Liver (tissue), 9 donors: ENCODE measurements around the gene MAP2K7. TPM values are rescaled to one million over a fixed set of nuclear protein-coding genes. Genes with fewer than 3 reads are reported as not detected.

ENCODE experiments used
- DNase-seq: peaks from one replicate; pipeline ENCODE4 v3.0.0-alpha.2; 2017; ENCODE audit warnings: low spot score
- H3K27ac ChIP-seq, 2 donors: one replicate each; pipeline ENCODE4 v1.7.0; 2013; ENCODE audit warnings: inconsistent platforms in 2 of 2, low read length in 2 of 2, control low read depth in 1 of 2, low read depth in 1 of 2, mild to moderate bottlenecking in 1 of 2
- H3K27me3 ChIP-seq, 4 donors: one replicate each; pipeline versions ENCODE4 v1.6.1 to v1.7.0; 2013; ENCODE audit warnings: low read length in 3 of 4, inconsistent platforms in 1 of 4, mild to moderate bottlenecking in 1 of 4, moderate library complexity in 1 of 4; ENCODE audit not compliant: control insufficient read depth in 4 of 4, insufficient read depth in 4 of 4
- H3K36me3 ChIP-seq, 4 donors: one replicate each; pipeline versions ENCODE4 v1.6.1 to v1.7.0; 2013; ENCODE audit warnings: low read length in 3 of 4, mild to moderate bottlenecking in 3 of 4, low read depth in 1 of 4, moderate library complexity in 1 of 4; ENCODE audit not compliant: control insufficient read depth in 4 of 4, insufficient read depth in 3 of 4
- H3K4me1 ChIP-seq, 4 donors: one replicate each; pipeline versions ENCODE4 v1.6.1 to v1.7.0; 2013; ENCODE audit warnings: low read length in 3 of 4, mild to moderate bottlenecking in 3 of 4, moderate library complexity in 1 of 4; ENCODE audit not compliant: control insufficient read depth in 4 of 4, insufficient read depth in 4 of 4
- H3K4me3 ChIP-seq, 3 donors: one replicate each; pipeline versions ENCODE4 v1.6.1 to v1.7.0; 2013; ENCODE audit warnings: low read length in 3 of 3, control low read depth in 1 of 3, low read depth in 1 of 3, mild to moderate bottlenecking in 1 of 3
- H3K9ac ChIP-seq, 2 donors: one replicate each; pipeline ENCODE4 v1.7.0; 2013; ENCODE audit warnings: low read length in 2 of 2, mild to moderate bottlenecking in 2 of 2, moderate library complexity in 2 of 2, control low read depth in 1 of 2, low read depth in 1 of 2
- H3K9me3 ChIP-seq, 4 donors: one replicate each; pipeline versions ENCODE4 v1.6.1 to v1.7.0; 2013; ENCODE audit warnings: low read length in 3 of 4; ENCODE audit not compliant: control insufficient read depth in 4 of 4
- ATF3 ChIP-seq: IDR thresholded peaks from 2 replicates; pipeline ENCODE4 v1.6.1; 2016; ENCODE audit warnings: antibody characterized with exemption
- CTCF ChIP-seq: fragments of 150-350 bp; IDR thresholded peaks from 2 replicates; pipeline ENCODE4 v1.5.1; 2017; ENCODE audit warnings: improper control_type of control experiment, low read depth, low read length; ENCODE audit not compliant: missing input control
- EGR1 ChIP-seq, 2 donors: IDR thresholded peaks; 2 replicates each; pipeline ENCODE4 v1.6.1; 2016 to 2018; ENCODE audit warnings: antibody characterized with exemption in 2 of 2, low read depth in 2 of 2
- FOXA1 ChIP-seq: IDR thresholded peaks from 2 replicates; pipeline ENCODE4 v1.6.1; 2016; ENCODE audit warnings: antibody characterized with exemption
- FOXA2 ChIP-seq: IDR thresholded peaks from 2 replicates; pipeline ENCODE4 v1.6.1; 2016; ENCODE audit warnings: antibody characterized with exemption
- GABPA ChIP-seq, 2 donors: IDR thresholded peaks in 1 of 2; conservative IDR thresholded peaks in 1 of 2; 2 replicates each; pipeline ENCODE4 v1.6.1; 2016; ENCODE audit warnings: antibody characterized with exemption in 2 of 2, mild to moderate bottlenecking in 1 of 2, moderate library complexity in 1 of 2
- HNF4A ChIP-seq, 2 donors: conservative IDR thresholded peaks; 2 replicates each; pipeline ENCODE4 v1.6.1; 2016; ENCODE audit warnings: antibody characterized with exemption in 2 of 2, mild to moderate bottlenecking in 2 of 2
- JUND ChIP-seq, 2 donors: IDR thresholded peaks; 2 replicates each; pipeline ENCODE4 v1.6.1; 2016; ENCODE audit warnings: antibody characterized with exemption in 2 of 2
- NR2F2 ChIP-seq: IDR thresholded peaks from 2 replicates; pipeline ENCODE4 v1.6.1; 2016; ENCODE audit warnings: antibody characterized with exemption
- RAD21 ChIP-seq, 2 donors: IDR thresholded peaks; 2 replicates each; pipeline ENCODE4 v1.6.1; 2016; ENCODE audit warnings: antibody characterized with exemption in 2 of 2, mild to moderate bottlenecking in 2 of 2
- SP1 ChIP-seq: IDR thresholded peaks from 2 replicates; pipeline ENCODE4 v1.6.1; 2018; ENCODE audit warnings: antibody characterized with exemption, mild to moderate bottlenecking
- TAF1 ChIP-seq: conservative IDR thresholded peaks from 2 replicates; pipeline ENCODE4 v1.6.1; 2016; ENCODE audit warnings: antibody characterized with exemption, mild to moderate bottlenecking
- YY1 ChIP-seq: IDR thresholded peaks from 2 replicates; pipeline ENCODE4 v1.6.1; 2016; ENCODE audit warnings: antibody characterized with exemption, mild to moderate bottlenecking
- ZBTB33 ChIP-seq: IDR thresholded peaks from 2 replicates; pipeline ENCODE4 v1.6.1; 2016; ENCODE audit warnings: antibody characterized with exemption
- WGBS: extraction: QIAGEN DNeasy Blood & Tissue Kit; methylation state at CpG from one replicate; pipeline ENCODE4 v1.1.7; 2013; 5-methylcytosine and 5-hydroxymethylcytosine counted together
- polyA plus RNA-seq, 2 donors: library from polyadenylated mRNA; stranded (reverse) in 1 of 2; unstranded in 1 of 2; fragments of 200-250 nt in 1 of 2; fragments of >200 nt in 1 of 2; fragmentation: Nextera tagmentation in 1 of 2; extraction: Ambion mirVana in 1 of 2; gene quantifications; one replicate each; pipeline versions ENCODE4 v1.2.1 to v1.2.3, GENCODE V29; 2013 to 2015
- total RNA-seq, 2 donors: library from RNA; depleted of rRNA; stranded (reverse); fragments of >200 nt; gene quantifications; one replicate each; pipeline ENCODE4 v1.2.3, GENCODE V29; 2014
- TF ChIP-seq, protein P1 (sequence below): IDR thresholded peaks from 2 replicates; pipeline ENCODE4 v1.6.1; 2016; ENCODE audit warnings: antibody characterized with exemption, mild to moderate bottlenecking
- donor health status: healthy.
- donor health status: healthy.
- donor health status: healthy.
- donor health status: healthy.
- donor health status: healthy.

Gene MAP2K7
- total and polyA plus RNA-seq, 4 donors, result 3.0 to 11.7 (median 9.5) TPM

- Histone ChIP-seq H3K36me3 (no peaks in the 10 kb centered on the region), H3K27me3 (no peaks in the 10 kb centered on the region), H3K4me3 (no peak overlapping the region), H3K9ac (no peak overlapping the region), H3K9me3 (no peaks in the 10 kb centered on the region), H3K4me1 (peaks cover 0 to 13% (median 6%) of the 10 kb centered on the region in 4 donors), H3K27ac (no peak overlapping the region)
- DNase-seq, result no peak
- TF ChIP-seq EGR1 (IDR thresholded peaks at IDR 0.05; ENCODE audit: low read depth in 2 of 2) (no peak), JUND (IDR thresholded peaks at IDR 0.05) (no peak)
- WGBS, result 89% methylated on average over 16 of the region's 16 CpGs
Measured at GRCh38 chr19:7887408-7888144, 16.1 kb upstream of the MAP2K7 start.

DNA sequence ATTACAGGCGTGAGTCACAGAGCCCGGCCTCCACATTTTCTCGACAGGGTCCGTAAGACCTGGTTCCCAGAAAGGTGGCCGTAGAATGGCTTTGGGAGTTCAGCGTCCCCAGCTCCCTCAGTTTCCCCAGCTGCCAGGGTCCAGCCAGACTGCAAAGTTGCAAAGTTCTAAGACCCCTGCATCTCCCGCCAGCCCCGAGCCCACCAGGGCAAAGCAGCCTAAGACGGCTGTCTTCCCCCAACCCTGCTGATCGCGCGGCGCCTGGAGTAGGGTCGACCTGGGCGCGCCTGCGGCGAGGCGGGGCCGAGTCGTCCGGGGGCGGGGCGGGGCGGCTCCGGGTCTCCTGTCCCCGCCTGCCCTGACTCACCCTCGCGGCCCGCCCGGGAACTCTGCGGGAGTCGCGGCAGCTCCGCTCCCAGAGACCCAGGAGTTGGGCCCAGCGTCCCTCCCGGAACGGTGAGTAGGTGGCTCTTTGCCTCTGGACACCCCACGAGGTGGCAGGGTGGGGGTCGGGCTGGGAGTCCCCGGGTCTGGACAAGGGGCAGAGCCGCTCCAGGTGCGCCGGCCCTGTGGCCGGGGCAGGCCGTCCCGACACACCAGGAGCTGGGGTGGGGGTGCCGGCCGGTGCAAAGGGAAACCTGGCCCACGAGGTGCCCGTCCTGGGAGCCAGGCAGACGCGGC, 15.4 kb upstream of the MAP2K7 start, which contains the start of gene LRRC8E:
TSS of gene LRRC8E (plus strand) at position 366 of the 681 bp plus-strand sequence. CDS start 7,094 bp downstream, outside the sequence.
- Histone ChIP-seq H3K9me3 (no peaks in the 10 kb centered on the region), H3K36me3 (no peaks in the 10 kb centered on the region), H3K9ac (peak within 1 kb of the TSS in 1 of 2 donors; percentile 69), H3K27ac (no peak within 1 kb of the TSS), H3K4me1 (peaks cover 0 to 13% (median 6%) of the 10 kb centered on the region in 4 donors), H3K27me3 (no peaks in the 10 kb centered on the region), H3K4me3 (peak within 1 kb of the TSS; percentile 41 to 76 (median 42))
- peak; percentile 60 for DNase-seq
- 10% methylated on average over 53 of the region's 53 CpGs for WGBS
- TF ChIP-seq GABPA (IDR thresholded peaks at IDR 0.05 in 1 of 2, conservative IDR thresholded peaks at IDR 0.05 in 1 of 2), result no peak
- TF ChIP-seq FOXA1, result no peak
- no peak for TF ChIP-seq NR2F2
- TF ChIP-seq HNF4A (conservative IDR thresholded peaks at IDR 0.05), result no peak
- no peak for TF ChIP-seq CTCF

DNA sequence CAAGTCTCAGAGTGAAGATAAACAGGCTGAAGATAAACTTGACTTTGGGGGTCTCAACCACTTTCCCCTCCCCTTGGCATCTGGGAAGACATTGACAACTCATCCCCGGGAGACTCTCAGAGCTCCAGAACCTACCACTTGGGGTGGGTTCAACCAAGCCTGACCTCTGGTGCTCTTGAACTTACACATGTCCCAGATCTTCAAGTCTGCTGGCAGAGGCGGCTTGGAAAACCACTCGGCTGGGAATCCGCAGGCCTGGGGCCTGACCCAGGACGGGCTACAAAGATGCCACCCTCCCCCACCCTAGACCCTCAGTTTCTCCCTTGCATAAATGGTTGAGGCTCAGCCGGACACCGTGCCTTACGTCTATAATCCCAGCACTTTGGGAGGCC, 14.9 kb upstream of the MAP2K7 start:
- Histone ChIP-seq H3K4me3 (peak overlapping the region; percentile 41 to 76 (median 42)), H3K9me3 (no peaks in the 10 kb centered on the region), H3K4me1 (peaks cover 0 to 13% (median 7%) of the 10 kb centered on the region in 4 donors), H3K27me3 (no peaks in the 10 kb centered on the region), H3K27ac (no peak overlapping the region), H3K9ac (peak overlapping the region in 1 of 2 donors; percentile 69), H3K36me3 (no peaks in the 10 kb centered on the region)
- TF ChIP-seq, protein P1, sequence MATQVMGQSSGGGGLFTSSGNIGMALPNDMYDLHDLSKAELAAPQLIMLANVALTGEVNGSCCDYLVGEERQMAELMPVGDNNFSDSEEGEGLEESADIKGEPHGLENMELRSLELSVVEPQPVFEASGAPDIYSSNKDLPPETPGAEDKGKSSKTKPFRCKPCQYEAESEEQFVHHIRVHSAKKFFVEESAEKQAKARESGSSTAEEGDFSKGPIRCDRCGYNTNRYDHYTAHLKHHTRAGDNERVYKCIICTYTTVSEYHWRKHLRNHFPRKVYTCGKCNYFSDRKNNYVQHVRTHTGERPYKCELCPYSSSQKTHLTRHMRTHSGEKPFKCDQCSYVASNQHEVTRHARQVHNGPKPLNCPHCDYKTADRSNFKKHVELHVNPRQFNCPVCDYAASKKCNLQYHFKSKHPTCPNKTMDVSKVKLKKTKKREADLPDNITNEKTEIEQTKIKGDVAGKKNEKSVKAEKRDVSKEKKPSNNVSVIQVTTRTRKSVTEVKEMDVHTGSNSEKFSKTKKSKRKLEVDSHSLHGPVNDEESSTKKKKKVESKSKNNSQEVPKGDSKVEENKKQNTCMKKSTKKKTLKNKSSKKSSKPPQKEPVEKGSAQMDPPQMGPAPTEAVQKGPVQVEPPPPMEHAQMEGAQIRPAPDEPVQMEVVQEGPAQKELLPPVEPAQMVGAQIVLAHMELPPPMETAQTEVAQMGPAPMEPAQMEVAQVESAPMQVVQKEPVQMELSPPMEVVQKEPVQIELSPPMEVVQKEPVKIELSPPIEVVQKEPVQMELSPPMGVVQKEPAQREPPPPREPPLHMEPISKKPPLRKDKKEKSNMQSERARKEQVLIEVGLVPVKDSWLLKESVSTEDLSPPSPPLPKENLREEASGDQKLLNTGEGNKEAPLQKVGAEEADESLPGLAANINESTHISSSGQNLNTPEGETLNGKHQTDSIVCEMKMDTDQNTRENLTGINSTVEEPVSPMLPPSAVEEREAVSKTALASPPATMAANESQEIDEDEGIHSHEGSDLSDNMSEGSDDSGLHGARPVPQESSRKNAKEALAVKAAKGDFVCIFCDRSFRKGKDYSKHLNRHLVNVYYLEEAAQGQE, result no peak
- TF ChIP-seq FOXA2 (no peak), ZBTB33 (no peak), SP1 (no peak), NR2F2 (no peak), ATF3 (no peak), HNF4A (conservative IDR thresholded peaks at IDR 0.05) (no peak), TAF1 (no peak), RAD21 (IDR thresholded peaks at IDR 0.05) (no peak), YY1 (no peak)
- no peak for DNase-seq
- WGBS, result 81% methylated on average over 8 of the region's 8 CpGs
